Measurements from ENCODE around the gene FAM229A. TPM values are rescaled to one million over a fixed set of nuclear protein-coding genes. Genes with fewer than 3 reads are reported as not detected.

The FAM229A gene
- total RNA-seq, 1 donor from 2014 or later: 8.5 TPM

DNA sequence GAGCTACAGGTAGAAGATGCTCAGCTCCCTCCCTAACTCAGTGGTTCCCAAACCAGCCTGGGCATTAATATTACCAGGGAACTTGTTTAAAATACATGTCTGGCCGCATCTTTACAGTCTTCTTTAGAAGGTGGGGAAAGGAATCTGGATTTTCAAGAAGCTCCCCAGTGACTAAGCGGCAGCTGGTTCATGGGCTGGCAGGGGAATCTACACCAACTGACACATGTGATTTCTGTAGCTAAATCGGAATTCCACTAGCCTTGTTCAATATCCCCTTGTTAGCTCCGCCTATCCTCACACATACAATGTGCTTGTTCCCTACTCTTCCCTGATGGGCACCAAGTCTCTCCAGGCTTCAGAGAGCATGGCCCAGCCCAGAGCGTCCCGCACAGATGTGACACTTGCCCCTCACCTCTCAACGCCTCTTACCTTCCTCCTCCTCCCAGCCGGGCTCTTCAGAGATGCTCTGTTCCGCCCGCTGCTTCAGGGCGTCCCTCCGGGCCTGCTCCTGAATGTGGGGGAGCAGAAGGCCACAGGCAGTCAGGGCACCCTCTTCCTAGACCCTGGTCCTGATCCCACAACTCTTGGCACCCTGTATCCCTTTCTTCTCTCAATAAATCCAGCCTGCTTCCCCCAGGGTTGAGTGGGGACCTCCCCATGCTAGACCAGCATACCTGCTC lies 15.4 kb upstream of the FAM229A start:
- TF ChIP-seq, protein P1, sequence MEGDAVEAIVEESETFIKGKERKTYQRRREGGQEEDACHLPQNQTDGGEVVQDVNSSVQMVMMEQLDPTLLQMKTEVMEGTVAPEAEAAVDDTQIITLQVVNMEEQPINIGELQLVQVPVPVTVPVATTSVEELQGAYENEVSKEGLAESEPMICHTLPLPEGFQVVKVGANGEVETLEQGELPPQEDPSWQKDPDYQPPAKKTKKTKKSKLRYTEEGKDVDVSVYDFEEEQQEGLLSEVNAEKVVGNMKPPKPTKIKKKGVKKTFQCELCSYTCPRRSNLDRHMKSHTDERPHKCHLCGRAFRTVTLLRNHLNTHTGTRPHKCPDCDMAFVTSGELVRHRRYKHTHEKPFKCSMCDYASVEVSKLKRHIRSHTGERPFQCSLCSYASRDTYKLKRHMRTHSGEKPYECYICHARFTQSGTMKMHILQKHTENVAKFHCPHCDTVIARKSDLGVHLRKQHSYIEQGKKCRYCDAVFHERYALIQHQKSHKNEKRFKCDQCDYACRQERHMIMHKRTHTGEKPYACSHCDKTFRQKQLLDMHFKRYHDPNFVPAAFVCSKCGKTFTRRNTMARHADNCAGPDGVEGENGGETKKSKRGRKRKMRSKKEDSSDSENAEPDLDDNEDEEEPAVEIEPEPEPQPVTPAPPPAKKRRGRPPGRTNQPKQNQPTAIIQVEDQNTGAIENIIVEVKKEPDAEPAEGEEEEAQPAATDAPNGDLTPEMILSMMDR (IDR thresholded peaks at IDR 0.05; ENCODE audit: unreplicated experiment): no peak
- H3K4me1 Mint-ChIP-seq (ENCODE audit: unreplicated experiment): no peaks in the 10 kb centered on the region

DNA sequence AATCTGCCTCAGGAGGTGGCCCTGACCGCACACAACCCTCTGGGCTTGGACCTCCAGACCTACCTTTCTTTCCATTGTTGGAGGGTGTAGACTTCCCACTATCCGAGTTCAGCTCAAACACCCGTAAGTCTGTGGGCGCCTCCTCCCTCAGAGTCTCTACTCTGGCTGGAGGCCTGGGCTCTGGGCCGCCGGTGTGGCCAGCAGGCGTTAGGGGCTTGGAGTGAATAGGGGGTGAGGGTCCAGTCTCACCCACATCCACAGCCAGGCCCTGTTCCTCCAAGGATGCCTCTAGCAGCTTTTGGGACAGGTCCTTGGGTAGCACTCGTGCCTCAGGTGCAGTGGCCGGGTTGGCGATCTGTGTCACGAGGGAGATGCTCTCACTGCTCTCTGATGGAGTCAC lies 13.9 kb upstream of the FAM229A start:
- TF ChIP-seq, protein P1 (IDR thresholded peaks at IDR 0.05; ENCODE audit: unreplicated experiment): no peak
- H3K27me3 Mint-ChIP-seq (ENCODE audit: unreplicated experiment): no peaks in the 10 kb centered on the region
- no peaks in the 10 kb centered on the region for H3K4me1 Mint-ChIP-seq (ENCODE audit: unreplicated experiment)
- DNase-seq (ENCODE audit: low spot score): no peak
- H3K4me3 Mint-ChIP-seq (ENCODE audit: unreplicated experiment): no peak overlapping the region
- no peak overlapping the region for H3K27ac Mint-ChIP-seq (ENCODE audit: unreplicated experiment)
- H3K36me3 Mint-ChIP-seq (ENCODE audit: low read depth, unreplicated experiment): peaks cover 58% of the 10 kb centered on the region
- H3K9me3 Mint-ChIP-seq (ENCODE audit: unreplicated experiment): no peaks in the 10 kb centered on the region

More for the DNA sequence above, 15.4 kb upstream of the FAM229A start:
- DNase-seq (ENCODE audit: low spot score): no peak
- H3K36me3 Mint-ChIP-seq (ENCODE audit: low read depth, unreplicated experiment): peaks cover 49% of the 10 kb centered on the region
- no peak overlapping the region for H3K27ac Mint-ChIP-seq (ENCODE audit: unreplicated experiment)
- H3K9me3 Mint-ChIP-seq (ENCODE audit: unreplicated experiment): no peaks in the 10 kb centered on the region
- peak overlapping the region; percentile 76 for H3K4me3 Mint-ChIP-seq (ENCODE audit: unreplicated experiment)
- H3K27me3 Mint-ChIP-seq (ENCODE audit: unreplicated experiment): no peaks in the 10 kb centered on the region

DNA sequence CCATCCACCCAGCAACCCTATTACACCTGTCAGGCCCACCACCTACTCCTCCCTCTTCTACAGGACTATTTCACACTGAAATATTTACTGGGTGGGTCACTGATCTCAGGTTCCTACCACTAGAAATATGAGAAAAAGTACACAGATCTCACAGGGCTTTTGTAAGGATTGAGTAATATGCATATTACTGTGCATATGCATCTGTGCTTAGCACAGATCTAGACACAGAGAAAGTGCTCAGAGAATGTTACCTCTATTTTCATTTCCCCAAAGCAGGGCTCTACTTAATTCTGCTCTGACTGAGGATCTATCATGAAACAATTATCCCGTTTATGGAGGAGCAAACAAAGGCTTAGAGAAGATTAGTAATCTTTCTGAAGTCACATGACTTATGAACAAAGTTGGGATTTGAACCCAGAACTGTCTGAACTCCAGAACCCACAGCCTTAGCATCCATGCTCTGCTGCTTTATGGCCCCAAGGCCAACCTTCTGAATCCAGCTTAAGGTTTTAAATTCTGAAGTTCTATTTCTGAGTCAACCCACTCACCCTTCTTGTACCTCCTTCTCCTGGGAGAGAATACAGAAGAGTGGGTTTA lies 11.8 kb upstream of the FAM229A start:
- no peak for DNase-seq (ENCODE audit: low spot score)
- Mint-ChIP-seq H3K4me3 (ENCODE audit: unreplicated experiment) (peak overlapping the region; percentile 22), H3K27ac (ENCODE audit: unreplicated experiment) (no peak overlapping the region), H3K36me3 (ENCODE audit: low read depth, unreplicated experiment) (peaks cover 46% of the 10 kb centered on the region), H3K4me1 (ENCODE audit: unreplicated experiment) (no peaks in the 10 kb centered on the region), H3K27me3 (ENCODE audit: unreplicated experiment) (no peaks in the 10 kb centered on the region), H3K9me3 (ENCODE audit: unreplicated experiment) (no peaks in the 10 kb centered on the region)
- TF ChIP-seq, protein P1 (IDR thresholded peaks at IDR 0.05; ENCODE audit: unreplicated experiment): no peak

DNA sequence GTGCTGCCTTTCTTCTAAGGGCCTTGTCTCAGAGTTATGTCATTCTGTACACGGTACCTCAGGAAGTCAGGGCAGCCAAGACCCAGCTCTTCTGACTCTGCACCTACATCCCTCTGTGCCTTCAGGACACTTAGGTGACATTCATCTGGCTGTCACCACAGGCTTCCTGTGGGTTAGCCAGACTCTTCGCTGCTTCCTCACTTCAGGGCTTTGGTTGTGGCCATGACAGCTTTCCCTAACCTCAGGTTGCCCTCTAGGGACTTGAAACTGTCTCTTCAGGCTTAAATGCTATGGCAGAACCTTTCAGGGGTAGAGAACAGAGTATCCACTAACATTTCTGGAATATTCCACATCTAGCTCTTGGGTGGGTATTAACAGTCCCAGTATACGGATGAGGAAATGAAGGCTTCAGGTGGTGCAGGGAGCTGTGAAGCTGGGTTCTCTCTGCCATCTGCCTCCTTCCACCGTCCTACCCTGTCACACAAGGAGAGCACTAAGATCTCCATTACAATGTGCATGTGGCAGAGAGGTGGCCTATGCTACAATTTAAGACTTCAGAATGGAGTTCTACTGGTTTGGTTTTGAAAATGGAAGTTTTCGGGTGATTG lies 10.0 kb upstream of the FAM229A start:
- no peaks in the 10 kb centered on the region for H3K9me3 Mint-ChIP-seq (ENCODE audit: unreplicated experiment)
- DNase-seq (ENCODE audit: low spot score): no peak
- H3K36me3 Mint-ChIP-seq (ENCODE audit: low read depth, unreplicated experiment): peaks cover 34% of the 10 kb centered on the region
- no peaks in the 10 kb centered on the region for H3K27me3 Mint-ChIP-seq (ENCODE audit: unreplicated experiment)
- no peaks in the 10 kb centered on the region for H3K4me1 Mint-ChIP-seq (ENCODE audit: unreplicated experiment)
- H3K27ac Mint-ChIP-seq (ENCODE audit: unreplicated experiment): no peak overlapping the region
- no peak overlapping the region for H3K4me3 Mint-ChIP-seq (ENCODE audit: unreplicated experiment)
- TF ChIP-seq, protein P1 (IDR thresholded peaks at IDR 0.05; ENCODE audit: unreplicated experiment): no peak

Measured in endothelial cell (in vitro differentiated cells).